Epithelial cell of esophagus (primary cell): ENCODE data around the gene PLA2G2E.
A peak's percentile ranks its signal among the peaks of the same experiment; 100 is the strongest.

Experiments used
- DNase-seq: peaks from one replicate; pipeline ENCODE4 v3.0.0; 2010; ENCODE audit warnings: low read depth
- H3K4me3 ChIP-seq: 2 replicates; pipeline ENCODE4 v1.5.1; 2011; ENCODE audit warnings: mild to moderate bottlenecking, low read length, control low read depth
- TF ChIP-seq, protein P1 (sequence below): IDR thresholded peaks from 2 replicates; pipeline ENCODE4 v1.5.1; 2011; ENCODE audit warnings: low read depth, mild to moderate bottlenecking, low read length, control low read depth, inconsistent platforms; ENCODE audit not compliant: insufficient read depth; ENCODE audit errors: missing control alignments

The PLA2G2E gene

GRCh38 chr1:19901653-19902052, 21.8 kb downstream of the PLA2G2E start:
- TF ChIP-seq, protein P1, sequence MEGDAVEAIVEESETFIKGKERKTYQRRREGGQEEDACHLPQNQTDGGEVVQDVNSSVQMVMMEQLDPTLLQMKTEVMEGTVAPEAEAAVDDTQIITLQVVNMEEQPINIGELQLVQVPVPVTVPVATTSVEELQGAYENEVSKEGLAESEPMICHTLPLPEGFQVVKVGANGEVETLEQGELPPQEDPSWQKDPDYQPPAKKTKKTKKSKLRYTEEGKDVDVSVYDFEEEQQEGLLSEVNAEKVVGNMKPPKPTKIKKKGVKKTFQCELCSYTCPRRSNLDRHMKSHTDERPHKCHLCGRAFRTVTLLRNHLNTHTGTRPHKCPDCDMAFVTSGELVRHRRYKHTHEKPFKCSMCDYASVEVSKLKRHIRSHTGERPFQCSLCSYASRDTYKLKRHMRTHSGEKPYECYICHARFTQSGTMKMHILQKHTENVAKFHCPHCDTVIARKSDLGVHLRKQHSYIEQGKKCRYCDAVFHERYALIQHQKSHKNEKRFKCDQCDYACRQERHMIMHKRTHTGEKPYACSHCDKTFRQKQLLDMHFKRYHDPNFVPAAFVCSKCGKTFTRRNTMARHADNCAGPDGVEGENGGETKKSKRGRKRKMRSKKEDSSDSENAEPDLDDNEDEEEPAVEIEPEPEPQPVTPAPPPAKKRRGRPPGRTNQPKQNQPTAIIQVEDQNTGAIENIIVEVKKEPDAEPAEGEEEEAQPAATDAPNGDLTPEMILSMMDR = no peak
- DNase-seq = no peak
- H3K4me3 ChIP-seq = no peak overlapping the region

DNA sequence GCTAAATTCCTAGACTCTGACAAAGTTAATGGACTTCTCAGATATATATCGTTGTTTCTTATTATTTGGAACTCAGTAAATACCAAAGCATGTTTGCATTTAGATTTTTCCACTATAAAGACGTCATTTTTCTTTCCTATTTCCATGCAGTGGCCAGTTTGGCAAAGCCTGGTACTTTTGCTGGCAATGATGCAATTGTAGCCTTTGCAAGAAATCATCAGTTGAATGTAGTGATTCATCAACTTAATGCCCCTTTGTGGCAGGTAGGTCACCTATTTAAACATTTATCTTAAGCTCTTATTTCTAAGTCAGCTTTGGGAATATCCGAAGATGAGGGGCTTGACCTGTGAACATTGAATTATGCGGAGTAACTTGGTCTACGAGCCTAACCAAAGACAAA, 29.2 kb downstream of the PLA2G2E start:
- TF ChIP-seq, protein P1 = no peak
- no peak for DNase-seq
- no peak overlapping the region for H3K4me3 ChIP-seq

DNA sequence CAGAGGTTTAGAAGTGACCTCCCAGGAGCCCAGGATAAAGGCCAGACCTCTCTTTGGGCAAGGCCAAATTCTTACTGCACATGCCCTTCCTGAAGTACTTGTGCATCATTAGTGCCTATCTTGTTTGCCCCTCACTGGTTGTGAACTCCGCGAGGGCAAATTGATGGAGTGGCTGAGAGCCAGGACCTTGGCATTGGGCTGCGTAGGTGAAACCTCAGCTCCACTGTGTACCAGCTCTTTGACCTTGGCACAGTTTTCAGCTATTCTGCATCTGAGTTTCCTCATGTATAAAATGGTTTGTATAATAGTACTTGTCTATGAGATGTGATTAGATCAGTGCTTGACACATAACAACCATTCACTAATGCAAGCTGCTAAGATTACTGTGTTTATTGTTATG, 29.7 kb downstream of the PLA2G2E start:
- DNase-seq = no peak
- no peak overlapping the region for H3K4me3 ChIP-seq
- TF ChIP-seq, protein P1 = no peak

GRCh38 chr1:19892628-19893168, 30.7 kb downstream of the PLA2G2E start:
- H3K4me3 ChIP-seq = no peak overlapping the region
- TF ChIP-seq, protein P1 = no peak
- no peak for DNase-seq

GRCh38 chr1:19892129-19892528, 31.3 kb downstream of the PLA2G2E start:
- DNase-seq = peak; percentile 52
- TF ChIP-seq, protein P1 = no peak
- H3K4me3 ChIP-seq = no peak overlapping the region

GRCh38 chr1:19889656-19890055, 33.8 kb downstream of the PLA2G2E start:
- TF ChIP-seq, protein P1 = no peak
- no peak overlapping the region for H3K4me3 ChIP-seq
- DNase-seq = no peak

DNA sequence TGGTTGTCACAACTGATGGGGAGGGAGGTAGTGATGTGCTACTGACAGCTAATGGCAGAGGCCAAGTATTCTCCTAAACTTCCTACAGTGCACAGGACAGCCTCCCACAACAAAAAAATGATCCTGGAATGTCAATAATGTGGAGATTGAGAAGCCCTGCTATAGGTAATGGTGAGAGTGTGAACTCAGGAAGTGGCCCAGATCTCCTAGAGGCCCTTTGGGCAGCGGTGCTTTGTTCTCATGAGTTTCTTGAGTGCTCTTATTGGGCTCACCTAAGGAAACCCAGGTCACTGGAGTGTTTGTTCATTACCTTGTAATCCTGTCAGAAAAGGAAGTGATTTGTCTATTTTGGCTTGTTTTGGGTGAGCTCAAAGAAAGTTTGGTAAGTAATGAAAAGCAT, 35.3 kb downstream of the PLA2G2E start:
- TF ChIP-seq, protein P1 = no peak
- H3K4me3 ChIP-seq = no peak overlapping the region
- no peak for DNase-seq
